HG03095 (cell line): Measurements from ENCODE around the gene FRK.
"Not testable (repeated sequence)": the region's sequence is repeated elsewhere in the genome, so short reads cannot be mapped to it uniquely, and the experiment has no call there.

Experiments used
- ATAC-seq: cut with Tn5 transposase; IDR thresholded peaks from one replicate; pipeline ENCODE4 v1.9.1; 2021; ENCODE audit warnings: moderate library complexity; ENCODE audit not compliant: unreplicated experiment

The FRK gene

DNA sequence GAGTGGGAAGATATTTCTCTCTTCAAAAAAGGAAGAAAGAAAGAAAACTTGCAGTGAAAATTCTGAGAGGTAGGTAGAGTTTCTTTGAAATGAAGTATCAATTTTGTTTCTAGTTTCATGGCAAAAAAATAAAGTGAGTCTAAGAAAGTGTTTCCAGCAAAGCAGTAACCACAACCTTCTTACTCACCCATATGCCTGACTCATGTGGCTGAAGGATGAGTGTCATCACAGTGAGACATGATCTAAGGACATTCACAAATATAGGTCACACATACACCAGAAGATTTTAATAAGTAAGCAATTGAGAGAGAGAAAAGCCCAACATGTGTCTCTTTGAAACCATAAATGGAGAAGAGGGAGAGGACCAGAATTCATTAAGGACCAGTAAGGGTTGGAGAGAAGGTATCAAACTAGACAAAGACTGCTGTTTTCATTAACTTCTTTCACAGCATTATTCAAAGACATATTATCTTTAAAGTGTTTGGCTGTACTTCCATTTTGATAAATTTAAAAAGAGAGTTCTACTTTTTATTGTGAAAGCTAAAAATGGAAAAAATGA is 169.5 kb downstream of the FRK start:
- peak; percentile 97 for ATAC-seq

DNA sequence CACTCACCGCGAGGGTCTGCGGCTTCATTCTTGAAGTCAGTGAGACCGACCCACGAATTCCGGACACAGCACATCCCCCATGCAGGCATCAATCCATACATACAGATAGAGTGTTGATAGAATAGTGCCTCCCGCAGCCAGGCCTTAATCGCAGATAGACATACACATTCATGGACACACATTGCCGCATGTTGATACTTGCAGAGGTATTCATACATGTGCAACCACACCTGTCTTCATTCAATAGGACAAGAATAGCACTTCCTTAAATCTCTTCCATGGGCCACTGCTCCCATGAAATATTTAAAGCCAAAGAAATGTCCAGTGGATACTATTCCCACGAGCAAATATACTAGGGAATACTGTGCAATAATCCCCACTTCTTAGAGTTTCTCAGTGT is 170.5 kb downstream of the FRK start:
- no peak for ATAC-seq

DNA sequence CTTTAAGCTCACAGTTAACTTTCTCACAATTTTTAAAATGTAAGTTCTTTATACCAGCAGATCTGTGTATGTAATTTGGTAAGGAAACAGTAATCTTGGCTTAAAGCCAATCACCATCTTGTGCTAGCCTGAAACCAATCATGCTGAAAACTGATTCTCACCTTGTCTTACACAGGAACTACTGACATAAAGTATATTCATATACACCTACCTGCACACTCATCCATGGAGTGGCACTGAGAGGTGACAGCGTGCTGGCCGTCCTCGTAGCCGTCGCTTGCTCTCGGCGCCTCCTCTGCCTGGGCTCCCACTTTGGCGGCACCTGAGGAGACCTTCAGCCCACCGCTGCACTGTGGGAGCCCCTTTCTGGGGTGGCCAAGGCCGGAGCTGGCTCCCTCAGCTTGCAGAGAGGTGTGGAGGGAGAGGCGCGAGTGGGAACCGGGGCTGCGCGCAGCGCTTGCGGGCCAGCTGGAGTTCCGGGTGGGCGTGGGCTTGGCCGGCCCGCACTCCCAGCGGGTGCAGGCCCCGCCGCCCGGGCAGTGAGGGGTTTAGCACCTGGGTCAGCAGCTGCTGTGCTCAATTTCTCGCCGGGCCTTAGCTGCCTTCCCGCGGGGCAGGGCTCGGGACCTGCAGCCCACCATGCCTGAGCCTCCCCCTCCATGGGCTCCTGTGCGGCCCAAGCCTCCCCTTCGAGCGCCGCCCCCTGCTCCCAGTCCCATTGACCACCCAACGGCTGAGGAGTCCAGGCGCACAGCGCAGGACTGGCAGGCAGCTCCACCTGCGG is 171.8 kb downstream of the FRK start:
- not testable (repeated sequence) for ATAC-seq

DNA sequence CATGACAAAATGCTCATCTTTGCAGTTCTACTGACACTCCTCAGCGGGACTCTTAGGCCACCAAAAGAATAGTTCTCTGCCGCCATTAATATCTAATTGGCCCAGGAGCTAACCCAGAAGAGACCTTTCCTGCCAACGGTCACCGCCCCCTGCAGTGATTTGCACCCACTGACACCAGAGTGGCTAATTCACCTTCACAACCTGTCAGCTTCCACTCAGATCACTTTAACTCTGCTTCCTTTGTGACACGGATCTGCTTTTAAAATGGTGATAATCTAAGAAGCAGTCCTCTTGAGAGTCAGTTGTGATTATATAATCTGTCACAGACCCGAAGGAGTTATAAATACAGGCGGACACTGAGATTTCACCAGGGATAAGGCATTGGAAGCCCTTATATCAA is 172.8 kb downstream of the FRK start:
- ATAC-seq, result no peak

DNA sequence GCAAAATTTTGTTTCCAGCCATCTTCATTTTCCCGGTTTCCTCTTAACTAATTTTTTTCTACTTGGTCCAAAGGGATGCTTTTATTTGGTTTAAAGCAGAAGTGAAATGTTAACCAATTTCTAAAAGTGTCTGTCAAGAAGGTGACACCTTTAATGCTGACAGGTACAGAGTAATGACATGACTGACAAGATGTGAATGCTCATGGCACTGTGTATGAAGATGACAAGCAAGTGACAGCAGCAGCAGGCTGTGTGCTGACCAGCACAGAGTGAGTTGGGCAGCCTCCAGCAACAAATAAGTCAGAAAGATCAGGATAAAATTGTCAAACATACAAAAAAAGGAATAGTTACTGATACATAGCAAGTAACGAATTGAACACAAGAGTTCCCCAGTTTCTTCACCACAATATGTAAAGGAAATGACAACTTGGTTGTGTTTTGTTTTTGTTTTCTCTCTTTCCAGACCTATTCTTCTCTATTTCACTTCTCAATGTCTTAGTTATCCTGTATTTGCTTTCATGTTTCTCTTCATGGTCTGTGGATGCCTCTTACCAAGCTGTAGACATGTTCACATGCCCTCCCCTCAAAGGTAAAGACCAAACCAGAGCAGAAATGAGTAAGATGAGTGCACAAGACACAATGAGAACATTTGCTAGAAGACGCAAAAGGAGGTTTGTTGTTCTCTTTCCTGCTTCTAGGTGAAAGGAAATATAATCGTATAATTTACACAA is 174.9 kb downstream of the FRK start:
- ATAC-seq, result peak; percentile 59

DNA sequence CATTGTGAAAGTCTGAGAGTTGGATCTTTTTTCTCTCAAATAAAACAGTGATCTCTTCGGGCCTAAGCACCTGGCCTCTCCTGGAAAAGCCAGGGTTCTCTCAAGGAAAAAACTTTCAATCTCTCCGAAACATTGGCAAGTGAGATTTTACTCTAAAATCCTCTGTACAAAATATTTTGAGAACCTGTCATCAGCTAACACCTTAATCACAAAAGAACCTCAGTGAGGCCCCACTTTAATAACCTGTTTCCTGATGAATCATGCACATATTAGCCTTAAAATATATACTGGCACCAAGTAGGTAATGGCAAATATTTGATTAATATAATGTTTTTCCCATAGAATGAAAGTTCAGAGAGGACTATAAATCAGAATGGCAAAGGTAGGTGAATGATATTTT is 177.9 kb downstream of the FRK start:
- no peak for ATAC-seq

DNA sequence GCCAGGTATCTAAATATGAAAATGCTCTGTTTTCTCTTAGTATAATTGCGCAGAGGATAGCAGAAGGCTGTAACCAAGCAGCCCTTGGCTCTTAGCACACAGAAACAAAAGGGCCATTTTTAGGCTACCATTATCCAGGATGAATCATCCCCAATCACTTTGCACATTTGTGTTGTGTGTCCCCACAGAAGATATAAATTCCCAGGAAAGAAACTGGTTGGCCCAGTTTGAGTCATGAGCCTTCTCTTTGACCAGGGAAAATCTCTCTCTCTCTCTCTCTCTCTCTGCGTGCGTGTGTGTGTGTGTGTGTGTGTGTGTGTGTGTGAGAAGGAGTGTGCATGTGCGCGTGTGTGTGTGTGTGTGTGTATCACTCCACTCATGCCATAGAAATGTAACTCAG is 178.5 kb downstream of the FRK start:
- ATAC-seq, result no peak
